ENCODE measurements around the gene FAM3D.

DNA sequence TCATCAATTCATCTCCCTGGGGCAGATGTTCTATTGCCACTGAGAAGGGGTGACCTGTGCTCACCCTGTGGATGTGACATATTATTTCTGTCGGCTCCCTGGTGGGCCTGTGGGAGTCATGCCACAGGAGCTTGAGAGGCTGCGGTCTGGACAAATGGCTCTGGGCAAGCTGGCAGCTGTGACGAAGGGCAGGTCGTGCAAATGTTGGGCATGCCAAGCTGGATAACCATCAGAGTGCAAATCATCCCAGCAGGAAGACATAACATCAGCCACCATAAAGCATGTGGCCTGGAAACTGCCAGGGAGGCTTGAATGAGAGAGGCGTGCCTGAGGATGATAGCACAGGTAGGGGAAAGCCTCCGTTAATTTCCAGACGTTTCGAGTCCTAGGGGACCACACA lies 45.3 kb upstream of the FAM3D start:
- TF ChIP-seq CTCF (IDR thresholded peaks at IDR 0.05) (no peak), POLR2A (IDR thresholded peaks at IDR 0.05) (no peak)
